Caco-2 (cell line): ENCODE data around the gene TLCD3B. TPM values are rescaled to one million over a fixed set of nuclear protein-coding genes. Genes with fewer than 3 reads are reported as not detected.

Experiments used
- BruUV-seq: library from RNA; stranded (reverse); fragments of 400-500 nt; replicated peaks from 2 replicates; lab custom pipeline; 2021; lab: Mats Ljungman, UMichigan
- CTCF ChIA-PET: fragments of 300-600 bp; sonication (Branson Sonifier 250); formaldehyde crosslinking; loops from one replicate; lab custom pipeline; 2022; ENCODE audit warnings: antibody characterized with exemption; lab: Charles Lee
- POLR2A ChIA-PET: fragments of 300-600 bp; sonication (Branson Sonifier 250); formaldehyde crosslinking; loops from one replicate; lab custom pipeline; 2022; ENCODE audit warnings: antibody characterized with exemption; lab: Charles Lee
- DNase-seq, 2 experiments: peaks; one replicate each; pipeline versions ENCODE4 v3.0.0 to v3.0.0-alpha.2; 2020 to 2022
- H3K27me3 ChIP-seq: replicated peaks from 2 replicates; pipeline ENCODE4 v1.6.0; 2011; ENCODE audit warnings: low read length; ENCODE audit not compliant: control insufficient read depth, insufficient read depth
- H3K36me3 ChIP-seq: 2 replicates; pipeline ENCODE4 v1.5.1; 2011; ENCODE audit warnings: low read length; ENCODE audit not compliant: control insufficient read depth, insufficient read depth
- H3K4me1 ChIP-seq: fragments of 250-450 bp; sonication (Bioruptor Pico); 2 replicates; pipeline ENCODE4 v1.5.1; 2020; ENCODE audit warnings: mild to moderate bottlenecking
- H3K4me3 ChIP-seq: 2 replicates; pipeline ENCODE4 v1.5.1; 2011; ENCODE audit warnings: low read depth, mild to moderate bottlenecking, control low read depth, low read length
- H3K9me3 ChIP-seq: fragments of 250-450 bp; sonication (Bioruptor Pico); 2 replicates; pipeline ENCODE4 v1.5.1; 2020; ENCODE audit warnings: mild to moderate bottlenecking, moderate library complexity
- H3K27ac Mint-ChIP-seq: one replicate; pipeline ENCODE4 v1.8.0; 2022; ENCODE audit warnings: mixed read lengths; ENCODE audit not compliant: unreplicated experiment
- H3K27me3 Mint-ChIP-seq: one replicate; pipeline ENCODE4 v1.8.0; 2022; ENCODE audit warnings: mixed read lengths; ENCODE audit not compliant: insufficient read depth, unreplicated experiment
- H3K36me3 Mint-ChIP-seq: one replicate; pipeline ENCODE4 v1.8.0; 2022; ENCODE audit warnings: mild to moderate bottlenecking, mixed read lengths; ENCODE audit not compliant: insufficient read depth, unreplicated experiment
- H3K4me1 Mint-ChIP-seq: one replicate; pipeline ENCODE4 v1.8.0; 2022; ENCODE audit warnings: low read depth, mixed read lengths; ENCODE audit not compliant: unreplicated experiment
- H3K4me3 Mint-ChIP-seq: one replicate; pipeline ENCODE4 v1.8.0; 2022; ENCODE audit warnings: mild to moderate bottlenecking, moderate library complexity, mixed read lengths; ENCODE audit not compliant: unreplicated experiment
- H3K9me3 Mint-ChIP-seq: one replicate; pipeline ENCODE4 v1.8.0; 2022; ENCODE audit warnings: mixed read lengths; ENCODE audit not compliant: unreplicated experiment
- CTCF ChIP-seq, 2 experiments: fragments of 200-600 bp in 1 of 2; IDR thresholded peaks; 1 replicate in 1 of 2; 2 replicates in 1 of 2; pipeline versions ENCODE4 v1.5.1 to v1.8.0; 2011 to 2022; ENCODE audit warnings: antibody characterized with exemption in 1 of 2, control low read depth in 1 of 2, inconsistent platforms in 1 of 2, low read depth in 1 of 2, low read length in 1 of 2, mild to moderate bottlenecking in 1 of 2, moderate library complexity in 1 of 2; ENCODE audit not compliant: insufficient read depth in 1 of 2, severe bottlenecking in 1 of 2, unreplicated experiment in 1 of 2
- intact Hi-C: fragments of 100-400 bp; cut with micrococcal nuclease; formaldehyde crosslinking; loops from one replicate; pipeline ENCODE4 v1.10.0; 2022; ENCODE audit not compliant: unreplicated experiment
- total RNA-seq: library from RNA; stranded (reverse); gene quantifications from 2 replicates; pipeline ENCODE4 v1.2.3, GENCODE V29; 2022

The TLCD3B gene
- total RNA-seq, 1 experiment from 2014 or later, result 0.48 TPM

- no peak overlapping the region for H3K27ac Mint-ChIP-seq
- no peaks in the 10 kb centered on the region for H3K9me3 Mint-ChIP-seq
- intact Hi-C loops, result no loop called here
- CTCF ChIA-PET, result no interaction called here
- Histone ChIP-seq H3K9me3 (no peaks in the 10 kb centered on the region), H3K4me1 (peaks cover 4% of the 10 kb centered on the region; the same call in 1 of the 2 replicates), H3K36me3 (peaks cover 15% of the 10 kb centered on the region), H3K27me3 (no peaks in the 10 kb centered on the region), H3K4me3 (no peak overlapping the region)
- no peaks in the 10 kb centered on the region for H3K27me3 Mint-ChIP-seq
- H3K4me1 Mint-ChIP-seq, result peaks cover 13% of the 10 kb centered on the region
- POLR2A ChIA-PET, result interaction anchor here (0.8 kb wide), 1 partner anchor 10 kb away, joined by 3 read pairs; no protein-coding TSS in a partner anchor
- H3K36me3 Mint-ChIP-seq, result peaks cover 76% of the 10 kb centered on the region
- H3K4me3 Mint-ChIP-seq, result no peak overlapping the region
- BruUV-seq, result no TSS peak
- TF ChIP-seq CTCF (IDR thresholded peaks at IDR 0.05; ENCODE audit: insufficient read depth in 1 of 2, low read depth in 1 of 2, low read length in 1 of 2, severe bottlenecking in 1 of 2, unreplicated experiment in 1 of 2), result no peak
- no peak for DNase-seq
Observed at GRCh38 chr16:30070490-30070889, 39.4 kb upstream of the TLCD3B start.

GRCh38 chr16:30069611-30070462 lies 38.8 kb upstream of the TLCD3B start:
- Histone ChIP-seq H3K4me3 (no peak overlapping the region), H3K27me3 (no peaks in the 10 kb centered on the region), H3K9me3 (no peaks in the 10 kb centered on the region), H3K4me1 (peaks cover 4% of the 10 kb centered on the region; the same call in 1 of the 2 replicates), H3K36me3 (peaks cover 15% of the 10 kb centered on the region)
- peaks cover 79% of the 10 kb centered on the region for H3K36me3 Mint-ChIP-seq
- peaks cover 13% of the 10 kb centered on the region for H3K4me1 Mint-ChIP-seq
- ChIA-PET POLR2A (interaction anchor here (0.8 kb wide), 1 partner anchor 11 kb away, joined by 3 read pairs; no protein-coding TSS in a partner anchor), CTCF (no interaction called here)
- H3K9me3 Mint-ChIP-seq, result no peaks in the 10 kb centered on the region
- no peaks in the 10 kb centered on the region for H3K27me3 Mint-ChIP-seq
- no peak overlapping the region for H3K4me3 Mint-ChIP-seq
- TF ChIP-seq CTCF (IDR thresholded peaks at IDR 0.05; ENCODE audit: insufficient read depth in 1 of 2, low read depth in 1 of 2, low read length in 1 of 2, severe bottlenecking in 1 of 2, unreplicated experiment in 1 of 2), result no peak
- DNase-seq, result no peak
- no peak overlapping the region for H3K27ac Mint-ChIP-seq
- intact Hi-C loops, result loop anchor here (5.0 to 10.0 kb wide), 2 partner anchors 335 to 1098 kb away; partner anchors contain the start of genes SPNS1 and ZNF771
- BruUV-seq, result TSS peak; percentile 3

GRCh38 chr16:30068750-30069610 lies 37.9 kb upstream of the TLCD3B start:
- ChIA-PET CTCF (no interaction called here), POLR2A (no interaction called here)
- peak in 1 of 2 experiments; percentile 65 for DNase-seq
- Histone ChIP-seq H3K36me3 (peaks cover 15% of the 10 kb centered on the region), H3K4me1 (peaks cover 4% of the 10 kb centered on the region; the same call in 1 of the 2 replicates), H3K9me3 (no peaks in the 10 kb centered on the region), H3K27me3 (no peaks in the 10 kb centered on the region), H3K4me3 (no peak overlapping the region)
- TF ChIP-seq CTCF (IDR thresholded peaks at IDR 0.05; ENCODE audit: insufficient read depth in 1 of 2, low read depth in 1 of 2, low read length in 1 of 2, severe bottlenecking in 1 of 2, unreplicated experiment in 1 of 2), result peak; percentile 48 to 60
- Mint-ChIP-seq H3K36me3 (peaks cover 81% of the 10 kb centered on the region), H3K9me3 (no peaks in the 10 kb centered on the region), H3K4me1 (peaks cover 13% of the 10 kb centered on the region), H3K27ac (no peak overlapping the region), H3K27me3 (no peaks in the 10 kb centered on the region), H3K4me3 (no peak overlapping the region)
- intact Hi-C loops, result loop anchor here (5.0 to 10.0 kb wide), 2 partner anchors 336 to 1097 kb away; partner anchors contain the start of genes SPNS1 and ZNF771
- no TSS peak for BruUV-seq
